Mononuclear cell (primary cell): ENCODE measurements around the gene ZNF319. TPM values are rescaled to one million over a fixed set of nuclear protein-coding genes. Genes with fewer than 3 reads are reported as not detected.
"Not testable (repeated sequence)": the region's sequence is repeated elsewhere in the genome, so short reads cannot be mapped to it uniquely, and the experiment has no call there.

Experiments used
- H3K27me3 ChIP-seq: 2 replicates; pipeline ENCODE4 v1.6.0; 2011; ENCODE audit warnings: low read length, control low read depth; ENCODE audit not compliant: insufficient read depth
- H3K4me1 ChIP-seq: 2 replicates; pipeline ENCODE4 v1.5.1; 2011; ENCODE audit warnings: mild to moderate bottlenecking, low read length, control low read depth; ENCODE audit not compliant: insufficient read depth
- H3K4me3 ChIP-seq: 2 replicates; pipeline ENCODE4 v1.5.1; 2011; ENCODE audit warnings: mild to moderate bottlenecking, low read length, moderate library complexity
- H3K9me3 ChIP-seq: 2 replicates; pipeline ENCODE4 v1.5.1; 2011; ENCODE audit warnings: low read depth, mild to moderate bottlenecking, control low read depth, low read length
- total RNA-seq: library from RNA; depleted of rRNA; stranded (reverse); fragments of >200 nt; gene quantifications from one replicate; pipeline ENCODE4 v1.2.3, GENCODE V29; 2012

ZNF319 gene
- total RNA-seq, 1 donor = 5.7 TPM

GRCh38 chr16:58018803-58019202, 18.3 kb upstream of the ZNF319 start:
- Histone ChIP-seq H3K27me3 (no peaks in the 10 kb centered on the region), H3K4me1 (peaks cover 10% of the 10 kb centered on the region), H3K9me3 (no peaks in the 10 kb centered on the region), H3K4me3 (no peak overlapping the region)

- no peaks in the 10 kb centered on the region for H3K9me3 ChIP-seq
- H3K4me1 ChIP-seq = peaks cover 10% of the 10 kb centered on the region
- no peaks in the 10 kb centered on the region for H3K27me3 ChIP-seq
- H3K4me3 ChIP-seq = no peak overlapping the region
Observed at GRCh38 chr16:58016840-58017446, 16.5 kb upstream of the ZNF319 start.

- no peaks in the 10 kb centered on the region for H3K27me3 ChIP-seq
- H3K4me1 ChIP-seq = no peaks in the 10 kb centered on the region
- no peak overlapping the region for H3K4me3 ChIP-seq
- no peaks in the 10 kb centered on the region for H3K9me3 ChIP-seq
Observed at GRCh38 chr16:58013201-58013956, 12.9 kb upstream of the ZNF319 start.

- H3K9me3 ChIP-seq = no peaks in the 10 kb centered on the region
- H3K4me3 ChIP-seq = no peak overlapping the region
- H3K27me3 ChIP-seq = no peaks in the 10 kb centered on the region
- H3K4me1 ChIP-seq = no peaks in the 10 kb centered on the region
Observed at GRCh38 chr16:58012481-58012880, 12.0 kb upstream of the ZNF319 start.

- Histone ChIP-seq H3K4me1 (no peaks in the 10 kb centered on the region), H3K9me3 (no peaks in the 10 kb centered on the region), H3K27me3 (no peaks in the 10 kb centered on the region), H3K4me3 (no peak overlapping the region)
Observed at GRCh38 chr16:58011652-58012051, 11.2 kb upstream of the ZNF319 start.

- Histone ChIP-seq H3K9me3 (no peaks in the 10 kb centered on the region), H3K4me3 (no peak overlapping the region), H3K27me3 (no peaks in the 10 kb centered on the region), H3K4me1 (no peaks in the 10 kb centered on the region)
Observed at GRCh38 chr16:58010886-58011285, 10.4 kb upstream of the ZNF319 start.

- H3K27me3 ChIP-seq = no peaks in the 10 kb centered on the region
- H3K9me3 ChIP-seq = no peaks in the 10 kb centered on the region
- no peak overlapping the region for H3K4me3 ChIP-seq
- H3K4me1 ChIP-seq = no peaks in the 10 kb centered on the region
Observed at GRCh38 chr16:58009856-58010416, 9.5 kb upstream of the ZNF319 start.

GRCh38 chr16:58004736-58005135, 4.3 kb upstream of the ZNF319 start:
- not testable (repeated sequence) for H3K27me3 ChIP-seq, H3K4me3 ChIP-seq, H3K9me3 ChIP-seq
- peaks cover 15% of the 10 kb centered on the region for H3K4me1 ChIP-seq

GRCh38 chr16:58002936-58003335, 2.5 kb upstream of the ZNF319 start:
- H3K27me3 ChIP-seq = no peaks in the 10 kb centered on the region
- H3K4me3 ChIP-seq = no peak overlapping the region
- H3K4me1 ChIP-seq = peaks cover 33% of the 10 kb centered on the region
- H3K9me3 ChIP-seq = no peaks in the 10 kb centered on the region

GRCh38 chr16:58002416-58002800, 1.9 kb upstream of the ZNF319 start:
- H3K9me3 ChIP-seq = no peaks in the 10 kb centered on the region
- H3K27me3 ChIP-seq = no peaks in the 10 kb centered on the region
- H3K4me3 ChIP-seq = no peak overlapping the region
- peaks cover 38% of the 10 kb centered on the region for H3K4me1 ChIP-seq

- peaks cover 44% of the 10 kb centered on the region for H3K4me1 ChIP-seq
Observed at GRCh38 chr16:58001781-58002415, 1.4 kb upstream of the ZNF319 start.

GRCh38 chr16:58000706-58001676, 519 bp upstream of the ZNF319 start, which contains the start of gene USB1:
Gene USB1 (plus strand): TSS chr16:58001407. CDS start chr16:58001484, 77 bp downstream.
- Histone ChIP-seq H3K27me3 (no peaks in the 10 kb centered on the region), H3K4me1 (peaks cover 52% of the 10 kb centered on the region), H3K4me3 (peak within 1 kb of the TSS; percentile 67), H3K9me3 (no peaks in the 10 kb centered on the region)

More at GRCh38 chr16:58001781-58002415, 1.4 kb upstream of the ZNF319 start:
- Histone ChIP-seq H3K27me3 (no peaks in the 10 kb centered on the region), H3K9me3 (no peaks in the 10 kb centered on the region), H3K4me3 (peak overlapping the region; percentile 67)

GRCh38 chr16:57999366-57999970, 1.0 kb downstream of the ZNF319 start:
- no peaks in the 10 kb centered on the region for H3K9me3 ChIP-seq
- peaks cover 67% of the 10 kb centered on the region for H3K4me1 ChIP-seq
- H3K27me3 ChIP-seq = no peaks in the 10 kb centered on the region
- peak overlapping the region; percentile 67 for H3K4me3 ChIP-seq

- Histone ChIP-seq H3K27me3 (no peaks in the 10 kb centered on the region), H3K9me3 (no peaks in the 10 kb centered on the region), H3K4me3 (peak overlapping the region; percentile 67), H3K4me1 (peaks cover 72% of the 10 kb centered on the region)
Observed at GRCh38 chr16:57998992-57999365, 1.5 kb downstream of the ZNF319 start.
